ENCODE measurements around the gene GJB6.
A peak's percentile ranks its signal among the peaks of the same experiment; 100 is the strongest.

GJB6 gene

DNA sequence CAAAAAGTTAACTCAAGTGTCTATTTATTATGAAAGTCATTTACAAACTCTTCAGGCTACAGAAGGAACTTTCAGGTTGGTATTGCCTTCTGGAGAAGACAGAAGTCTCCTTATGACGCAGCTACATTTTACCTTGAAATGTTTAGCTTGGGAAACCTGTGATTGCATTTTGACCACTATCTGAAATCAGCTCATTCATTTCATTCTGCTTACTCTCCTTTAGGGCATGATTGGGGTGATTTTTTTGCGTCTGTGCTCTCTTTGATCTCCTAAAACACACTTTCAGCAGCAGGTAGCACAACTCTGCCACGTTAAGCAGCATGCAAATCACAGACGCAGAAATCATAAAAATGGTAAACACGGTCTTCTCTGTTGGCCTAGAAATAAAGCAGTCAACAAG lies 9.6 kb downstream of the GJB6 start:
- no peak for DNase-seq

- no peak for DNase-seq
Observed at GRCh38 chr13:20221772-20222171, 10.3 kb downstream of the GJB6 start.

- no peak for DNase-seq
Observed at GRCh38 chr13:20219577-20219976, 12.5 kb downstream of the GJB6 start.

GRCh38 chr13:20217168-20217567 lies 15.0 kb downstream of the GJB6 start:
- DNase-seq = no peak

- DNase-seq = peak in 1 of 2 donors; percentile 41
Observed at GRCh38 chr13:20209948-20210347, 22.2 kb downstream of the GJB6 start.

- DNase-seq = no peak
Observed at GRCh38 chr13:20206698-20207235, 25.4 kb downstream of the GJB6 start.

DNA sequence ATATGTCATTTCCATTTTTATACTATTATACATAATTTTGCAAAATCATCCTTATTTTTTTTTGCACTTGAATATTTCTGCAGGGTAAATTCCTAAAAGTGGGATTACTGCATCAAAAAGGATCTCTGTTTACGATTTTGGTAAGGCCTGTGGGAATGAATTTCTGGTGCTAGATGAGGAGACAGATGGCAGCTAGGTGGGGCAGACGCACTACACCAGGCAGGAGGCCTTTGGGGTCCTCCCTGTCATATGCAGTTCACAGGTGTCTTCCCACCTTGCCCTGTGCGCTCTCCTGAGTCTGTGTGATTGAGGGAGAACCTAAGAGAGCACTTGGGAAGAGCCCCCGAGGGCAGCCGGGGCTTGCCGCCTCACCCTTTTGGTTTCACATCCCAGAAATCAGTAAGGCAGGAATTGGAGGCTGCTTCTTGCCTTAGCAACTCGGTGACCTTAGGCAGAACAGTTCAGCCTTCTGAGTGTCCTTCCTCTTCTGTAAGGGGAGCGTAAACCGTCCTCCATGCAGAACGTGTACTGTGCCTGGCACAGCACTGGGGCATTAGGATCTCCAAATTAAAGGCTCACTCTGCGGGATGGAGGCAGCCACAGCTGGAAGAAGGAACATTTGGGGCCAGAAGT lies 25.9 kb downstream of the GJB6 start:
- no peak for DNase-seq

- DNase-seq = no peak
Observed at GRCh38 chr13:20198781-20199180, 33.3 kb downstream of the GJB6 start.

GRCh38 chr13:20197361-20197834 lies 34.7 kb downstream of the GJB6 start:
- peak in 1 of 2 donors; percentile 49 for DNase-seq

DNA sequence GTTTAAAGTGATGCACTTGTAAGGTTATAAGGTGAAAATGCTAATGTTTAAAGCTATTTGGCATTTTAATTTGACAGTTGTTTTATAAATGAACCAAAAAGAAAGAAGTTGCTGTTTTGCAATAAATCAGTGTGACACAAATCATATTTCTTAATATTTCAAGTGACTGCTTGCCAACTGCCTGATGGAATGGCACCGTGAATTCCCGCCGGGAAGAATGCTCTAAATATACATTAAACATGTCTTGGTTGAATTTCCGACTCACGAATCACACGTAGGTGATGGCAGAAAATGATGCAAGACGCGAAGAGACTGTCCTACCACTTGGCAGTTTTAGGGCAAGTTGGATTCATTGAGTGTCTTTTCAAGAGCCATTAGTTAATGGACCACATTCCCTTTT lies 36.3 kb downstream of the GJB6 start:
- DNase-seq = no peak

- no peak for DNase-seq
Observed at GRCh38 chr13:20193907-20194631, 38.0 kb downstream of the GJB6 start.

DNA sequence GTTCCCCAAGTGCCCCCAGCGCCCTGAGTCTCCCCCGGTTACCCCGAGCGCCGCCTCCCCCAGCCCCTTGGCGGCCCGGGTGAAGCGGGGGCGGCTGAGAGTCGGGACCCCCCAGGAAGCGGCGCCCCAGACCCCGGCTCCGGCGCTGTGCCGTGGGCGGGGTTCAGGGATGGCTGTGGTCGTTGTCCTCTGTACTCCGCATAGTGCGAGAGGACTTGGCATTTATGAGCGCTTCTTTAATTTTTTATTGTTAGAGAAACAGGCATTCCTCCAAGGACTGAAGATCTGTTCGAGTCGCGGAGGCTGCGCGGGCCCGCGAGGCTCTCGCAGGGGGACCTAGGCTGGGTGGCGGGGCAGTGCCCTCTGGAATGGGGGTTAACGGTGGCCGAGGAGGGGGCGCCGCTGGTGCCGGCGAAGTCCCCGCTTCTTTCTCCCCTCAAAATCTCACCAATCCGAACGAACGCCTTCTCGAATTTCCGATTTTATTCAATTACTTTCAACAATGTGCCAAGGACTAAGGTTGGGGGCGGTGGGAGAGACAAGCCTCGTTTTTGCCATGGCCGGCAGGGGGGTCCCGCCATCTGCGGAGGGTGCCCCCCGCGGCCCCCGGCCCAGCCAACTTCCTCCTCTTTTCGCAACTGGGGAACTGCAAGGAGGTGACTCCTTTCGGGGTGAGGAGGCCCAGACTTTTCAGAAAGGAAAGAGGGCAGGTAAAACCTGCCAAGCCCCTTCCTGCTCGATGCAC lies 38.8 kb downstream of the GJB6 start:
- DNase-seq = no peak

- no peak for DNase-seq
Observed at GRCh38 chr13:20192836-20193161, 39.3 kb downstream of the GJB6 start, which contains the start of gene GJB2. Gene GJB2, minus strand, starts transcription at chr13:20192938. Its CDS starts 3,357 bp downstream, at chr13:20189581.

GRCh38 chr13:20192158-20192835 lies 39.8 kb downstream of the GJB6 start:
- no peak for DNase-seq

- no peak for DNase-seq
Observed at GRCh38 chr13:20191311-20192157, 40.6 kb downstream of the GJB6 start.

- no peak for DNase-seq
Observed at GRCh38 chr13:20190481-20191310, 41.4 kb downstream of the GJB6 start.

DNA sequence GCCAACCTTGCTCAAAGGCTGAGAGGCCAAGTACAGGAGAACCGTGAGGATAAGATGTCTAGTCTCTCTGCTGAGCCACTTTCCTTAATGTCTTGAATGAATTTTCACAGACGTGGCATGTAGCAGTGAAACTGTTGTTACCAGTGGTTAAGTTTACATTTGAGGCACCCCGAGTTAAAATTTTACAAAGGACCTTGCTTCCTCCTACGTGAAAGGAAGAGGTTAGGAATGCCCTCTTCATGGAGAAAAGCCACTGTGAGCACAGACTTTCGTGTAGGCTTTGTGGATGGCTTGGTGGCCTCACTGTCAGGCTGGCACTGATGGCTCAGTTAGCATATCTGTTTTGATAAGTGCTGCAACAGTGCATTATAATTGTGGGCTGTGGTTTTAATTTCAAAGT lies 42.0 kb downstream of the GJB6 start:
- DNase-seq = no peak

DNA sequence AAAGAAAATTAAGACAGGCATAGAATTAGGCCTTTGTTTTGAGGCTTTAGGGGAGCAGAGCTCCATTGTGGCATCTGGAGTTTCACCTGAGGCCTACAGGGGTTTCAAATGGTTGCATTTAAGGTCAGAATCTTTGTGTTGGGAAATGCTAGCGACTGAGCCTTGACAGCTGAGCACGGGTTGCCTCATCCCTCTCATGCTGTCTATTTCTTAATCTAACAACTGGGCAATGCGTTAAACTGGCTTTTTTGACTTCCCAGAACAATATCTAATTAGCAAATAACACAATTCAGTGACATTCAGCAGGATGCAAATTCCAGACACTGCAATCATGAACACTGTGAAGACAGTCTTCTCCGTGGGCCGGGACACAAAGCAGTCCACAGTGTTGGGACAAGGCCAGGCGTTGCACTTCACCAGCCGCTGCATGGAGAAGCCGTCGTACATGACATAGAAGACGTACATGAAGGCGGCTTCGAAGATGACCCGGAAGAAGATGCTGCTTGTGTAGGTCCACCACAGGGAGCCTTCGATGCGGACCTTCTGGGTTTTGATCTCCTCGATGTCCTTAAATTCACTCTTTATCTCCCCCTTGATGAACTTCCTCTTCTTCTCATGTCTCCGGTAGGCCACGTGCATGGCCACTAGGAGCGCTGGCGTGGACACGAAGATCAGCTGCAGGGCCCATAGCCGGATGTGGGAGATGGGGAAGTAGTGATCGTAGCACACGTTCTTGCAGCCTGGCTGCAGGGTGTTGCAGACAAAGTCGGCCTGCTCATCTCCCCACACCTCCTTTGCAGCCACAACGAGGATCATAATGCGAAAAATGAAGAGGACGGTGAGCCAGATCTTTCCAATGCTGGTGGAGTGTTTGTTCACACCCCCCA lies 43.2 kb downstream of the GJB6 start:
- DNase-seq = no peak

GRCh38 chr13:20186771-20187170 lies 45.3 kb downstream of the GJB6 start:
- DNase-seq = no peak
